NCI-H2227 (cell line): ENCODE data around the gene ATP8B4.

Experiments used
- DNase-seq: peaks from one replicate; lab custom pipeline; 2025; ENCODE audit not compliant: unreplicated experiment; lab: John Stamatoyannopoulos, UW

Gene ATP8B4

GRCh38 chr15:49824775-49825099 is 294.3 kb downstream of the ATP8B4 start:
- no peak for DNase-seq

GRCh38 chr15:49823987-49824774 is 294.9 kb downstream of the ATP8B4 start:
- DNase-seq, result no peak

- no peak for DNase-seq
Observed at GRCh38 chr15:49817100-49817499, 301.9 kb downstream of the ATP8B4 start.

- DNase-seq, result no peak
Observed at GRCh38 chr15:49815950-49816349, 303.1 kb downstream of the ATP8B4 start.

- no peak for DNase-seq
Observed at GRCh38 chr15:49815526-49815925, 303.5 kb downstream of the ATP8B4 start.

- no peak for DNase-seq
Observed at GRCh38 chr15:49814709-49815108, 304.3 kb downstream of the ATP8B4 start.

- no peak for DNase-seq
Observed at GRCh38 chr15:49813625-49814024, 305.4 kb downstream of the ATP8B4 start.

GRCh38 chr15:49810720-49811119 is 308.3 kb downstream of the ATP8B4 start:
- DNase-seq, result no peak

GRCh38 chr15:49809894-49810609 is 309.0 kb downstream of the ATP8B4 start:
- no peak for DNase-seq

- no peak for DNase-seq
Observed at GRCh38 chr15:49808341-49808740, 310.7 kb downstream of the ATP8B4 start.
